ENCODE results near the gene SCN3B. TPM values are rescaled to one million over a fixed set of nuclear protein-coding genes. Genes with fewer than 3 reads are reported as not detected.

Gene SCN3B
- total and polyA plus RNA-seq, 2 of the 13 experiments (the other 11 are each of a cell fraction or from before 2014, with no cell fraction given) = 0.07 to 0.11 TPM

DNA sequence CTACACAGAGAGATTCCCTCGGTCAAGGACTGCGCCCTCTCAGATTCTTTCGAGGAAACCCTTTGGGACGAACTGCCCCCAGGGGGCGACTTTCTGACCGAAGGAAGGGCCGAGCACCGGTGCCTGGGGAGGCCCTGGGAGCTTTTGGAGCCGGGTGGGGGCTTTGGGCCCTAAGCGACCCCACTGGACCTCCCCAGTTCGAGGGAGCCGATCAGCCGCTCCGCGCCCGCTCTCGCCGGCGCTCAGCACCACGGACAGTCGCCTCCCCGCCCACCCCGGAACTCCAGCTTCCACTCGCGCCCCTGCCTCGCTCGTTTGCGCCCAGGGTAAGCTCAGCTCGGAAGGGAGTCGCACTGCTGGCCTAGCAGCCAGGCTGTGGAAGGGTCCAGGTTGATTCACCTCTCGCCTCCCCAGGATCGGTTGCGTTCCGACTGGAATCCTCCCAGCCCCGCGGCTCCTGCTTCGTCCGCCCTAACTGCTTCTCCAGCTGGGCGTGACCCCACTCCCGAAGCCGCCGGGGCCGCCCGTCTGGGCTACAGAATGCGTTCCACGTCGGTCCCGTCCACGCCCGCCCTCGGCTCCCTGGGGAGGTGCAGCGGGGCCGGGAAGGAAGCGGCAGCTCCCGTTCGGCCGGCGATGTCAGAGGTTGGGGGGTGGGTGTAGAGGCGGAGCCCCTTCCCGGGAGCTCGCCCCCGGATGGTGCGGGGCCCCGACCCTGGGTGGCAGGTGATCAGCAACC lies 428 bp downstream of the SCN3B start (continued):
- TF ChIP-seq BORCS8-MEF2B (CRISPR knock-in tag; IDR thresholded peaks at IDR 0.05) (peak; percentile 46; the same call in 1 of the 2 replicates), ZBTB8A (CRISPR knock-in tag; IDR thresholded peaks at IDR 0.05; ENCODE audit: borderline replicate concordance, low read depth) (no peak), ZXDC (CRISPR knock-in tag; IDR thresholded peaks at IDR 0.05) (0 out of 2 replicates have a peak, but pooled peaks have one; percentile 28), MAZ (IDR thresholded peaks at IDR 0.05; ENCODE audit: borderline replicate concordance, low read depth, low read length) (no peak), MAZ (CRISPR knock-in tag; IDR thresholded peaks at IDR 0.05; ENCODE audit: low read depth) (0 out of 2 replicates have a peak, but pooled peaks have one; percentile 41), ZNF777 (CRISPR knock-in tag; IDR thresholded peaks at IDR 0.05) (peak; percentile 94), GABPB1 (CRISPR knock-in tag; IDR thresholded peaks at IDR 0.05) (peak; percentile 57; the same call in 1 of the 2 replicates), HOXA5 (CRISPR knock-in tag; IDR thresholded peaks at IDR 0.05) (peak; percentile 46; the same call in 1 of the 2 replicates), ZNF841 (CRISPR knock-in tag; IDR thresholded peaks at IDR 0.05; ENCODE audit: borderline replicate concordance) (0 out of 2 replicates have a peak, but pooled peaks have one; percentile 38), REST (IDR thresholded peaks at IDR 0.05; ENCODE audit: borderline replicate concordance in 1 of 2, low read depth in 1 of 2, low read length in 2 of 2) (peak in 1 of 2 experiments; percentile 95), ZNF143 (CRISPR knock-in tag; IDR thresholded peaks at IDR 0.05) (no peak)
- TF ChIP-seq, protein P1, sequence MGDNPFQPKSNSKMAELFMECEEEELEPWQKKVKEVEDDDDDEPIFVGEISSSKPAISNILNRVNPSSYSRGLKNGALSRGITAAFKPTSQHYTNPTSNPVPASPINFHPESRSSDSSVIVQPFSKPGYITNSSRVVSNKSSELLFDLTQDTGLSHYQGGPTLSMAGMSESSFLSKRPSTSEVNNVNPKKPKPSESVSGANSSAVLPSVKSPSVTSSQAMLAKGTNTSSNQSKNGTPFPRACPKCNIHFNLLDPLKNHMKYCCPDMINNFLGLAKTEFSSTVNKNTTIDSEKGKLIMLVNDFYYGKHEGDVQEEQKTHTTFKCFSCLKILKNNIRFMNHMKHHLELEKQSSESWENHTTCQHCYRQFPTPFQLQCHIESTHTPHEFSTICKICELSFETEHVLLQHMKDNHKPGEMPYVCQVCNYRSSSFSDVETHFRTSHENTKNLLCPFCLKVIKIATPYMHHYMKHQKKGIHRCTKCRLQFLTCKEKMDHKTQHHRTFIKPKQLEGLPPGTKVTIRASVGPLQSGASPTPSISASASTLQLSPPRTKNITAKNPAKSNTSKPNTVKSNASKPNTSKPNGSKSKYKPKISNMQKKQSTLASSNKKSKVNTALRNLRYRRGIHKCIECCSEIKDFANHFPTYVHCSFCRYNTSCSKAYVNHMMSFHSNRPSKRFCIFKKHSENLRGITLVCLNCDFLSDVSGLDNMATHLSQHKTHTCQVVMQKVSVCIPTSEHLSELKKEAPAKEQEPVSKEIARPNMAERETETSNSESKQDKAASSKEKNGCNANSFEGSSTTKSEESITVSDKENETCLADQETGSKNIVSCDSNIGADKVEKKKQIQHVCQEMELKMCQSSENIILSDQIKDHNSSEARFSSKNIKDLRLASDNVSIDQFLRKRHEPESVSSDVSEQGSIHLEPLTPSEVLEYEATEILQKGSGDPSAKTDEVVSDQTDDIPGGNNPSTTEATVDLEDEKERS (CRISPR knock-in tag; IDR thresholded peaks at IDR 0.05) = peak; percentile 16; the same call in 1 of the 2 replicates
